ENCODE data around the gene ILDR2. TPM values are rescaled to one million over a fixed set of nuclear protein-coding genes. Genes with fewer than 3 reads are reported as not detected.

The ILDR2 gene
- polyA plus RNA-seq, 1 donor (not counting 4 experiments of a cell fraction or from before 2014, with no cell fraction given), result not detected

DNA sequence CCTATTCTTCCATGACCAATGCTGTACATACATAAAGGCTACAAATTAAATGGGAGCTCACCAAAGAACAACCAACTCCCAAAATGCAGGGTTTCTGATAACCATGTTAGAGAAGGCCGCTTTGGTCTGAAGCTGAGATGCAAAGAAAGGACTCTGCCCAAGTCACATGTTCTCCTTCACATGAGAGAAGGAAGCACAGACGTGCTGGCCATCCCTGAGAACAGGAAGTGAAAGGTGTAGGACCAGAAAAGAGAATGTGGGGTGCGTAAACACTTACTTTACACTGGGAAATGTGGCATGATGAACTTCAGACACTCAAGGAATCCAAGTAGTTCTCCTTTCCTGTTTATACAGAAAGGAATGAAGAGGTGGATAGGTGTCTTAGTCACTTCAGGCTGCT is 67.6 kb downstream of the ILDR2 start:
- H3K36me3 ChIP-seq (ENCODE audit: control insufficient read depth in 2 of 2, extremely low read depth in 1 of 2, insufficient read depth in 2 of 2, low read length in 2 of 2), result no peaks in the 10 kb centered on the region
- H3K27ac ChIP-seq (ENCODE audit: control insufficient read depth, insufficient read depth, low read length), result no peak overlapping the region

GRCh38 chr1:166907051-166907450 is 68.3 kb downstream of the ILDR2 start:
- Histone ChIP-seq H3K4me2 (ENCODE audit: control insufficient read depth, extremely low read depth, insufficient read depth, low read depth, low read length) (no peak overlapping the region), H4K20me1 (ENCODE audit: control insufficient read depth, extremely low read depth, insufficient read depth, low read length) (no peaks in the 10 kb centered on the region)
- dilution Hi-C loops (cut with MboI; ENCODE audit: extremely low pct_ligation_motif_present, low sequenced_read_pairs), result no loop called here

More for the DNA sequence above, 67.6 kb downstream of the ILDR2 start:
- no peaks in the 10 kb centered on the region for H3K9me3 ChIP-seq (ENCODE audit: control insufficient read depth, low read depth, low read length)
- no peaks in the 10 kb centered on the region for H4K20me1 ChIP-seq (ENCODE audit: control insufficient read depth, extremely low read depth, insufficient read depth, low read length)
- no peak for DNase-seq (ENCODE audit: low read depth, low spot score)
- H2AFZ ChIP-seq (ENCODE audit: control insufficient read depth, low read length), result no peak overlapping the region
- H3K79me2 ChIP-seq (ENCODE audit: control insufficient read depth, insufficient read depth, low read length), result no peaks in the 10 kb centered on the region
- no peak for FAIRE-seq
- TF ChIP-seq EZH2 (IDR thresholded peaks at IDR 0.05; ENCODE audit: low read length), result no peak
- TF ChIP-seq CTCF (optimal IDR thresholded peaks at IDR 0.05 in 1 of 3, IDR thresholded peaks at IDR 0.05 in 1 of 3, conservative IDR thresholded peaks at IDR 0.05 in 1 of 3; ENCODE audit: extremely low read depth in 1 of 3, insufficient read depth in 2 of 3, low read length in 3 of 3), result no peak
- H3K9ac ChIP-seq (ENCODE audit: control insufficient read depth, extremely low read depth, insufficient read depth, low read length), result no peak overlapping the region
- no peak overlapping the region for H3K4me2 ChIP-seq (ENCODE audit: control insufficient read depth, extremely low read depth, insufficient read depth, low read depth, low read length)
- peaks cover 3% of the 10 kb centered on the region for H3K4me1 ChIP-seq (ENCODE audit: control insufficient read depth, extremely low read depth, insufficient read depth, low read length)
- H3K27me3 ChIP-seq (ENCODE audit: control insufficient read depth, extremely low read depth, insufficient read depth, low read length), result no peaks in the 10 kb centered on the region
- dilution Hi-C loops (cut with MboI; ENCODE audit: extremely low pct_ligation_motif_present, low sequenced_read_pairs), result no loop called here
- no peak overlapping the region for H3K4me3 ChIP-seq (ENCODE audit: control insufficient read depth in 2 of 3, extremely low read depth in 1 of 3, insufficient read depth in 2 of 3, low read depth in 1 of 3, low read length in 3 of 3)
- no peaks in the 10 kb centered on the region for H3K9me1 ChIP-seq (ENCODE audit: control insufficient read depth, extremely low read depth, insufficient read depth, low read length)

More at GRCh38 chr1:166907051-166907450, 68.3 kb downstream of the ILDR2 start:
- no peaks in the 10 kb centered on the region for H3K79me2 ChIP-seq (ENCODE audit: control insufficient read depth, insufficient read depth, low read length)
- no peak overlapping the region for H3K27ac ChIP-seq (ENCODE audit: control insufficient read depth, insufficient read depth, low read length)
- H3K9me1 ChIP-seq (ENCODE audit: control insufficient read depth, extremely low read depth, insufficient read depth, low read length), result no peaks in the 10 kb centered on the region
- FAIRE-seq, result no peak
- H2AFZ ChIP-seq (ENCODE audit: control insufficient read depth, low read length), result no peak overlapping the region
- no peak for TF ChIP-seq EZH2 (IDR thresholded peaks at IDR 0.05; ENCODE audit: low read length)
- TF ChIP-seq CTCF (optimal IDR thresholded peaks at IDR 0.05 in 1 of 3, IDR thresholded peaks at IDR 0.05 in 1 of 3, conservative IDR thresholded peaks at IDR 0.05 in 1 of 3; ENCODE audit: extremely low read depth in 1 of 3, insufficient read depth in 2 of 3, low read length in 3 of 3), result no peak
- no peak overlapping the region for H3K4me3 ChIP-seq (ENCODE audit: control insufficient read depth in 2 of 3, extremely low read depth in 1 of 3, insufficient read depth in 2 of 3, low read depth in 1 of 3, low read length in 3 of 3)
- no peak overlapping the region for H3K9ac ChIP-seq (ENCODE audit: control insufficient read depth, extremely low read depth, insufficient read depth, low read length)
- no peaks in the 10 kb centered on the region for H3K36me3 ChIP-seq (ENCODE audit: control insufficient read depth in 2 of 2, extremely low read depth in 1 of 2, insufficient read depth in 2 of 2, low read length in 2 of 2)
- H3K27me3 ChIP-seq (ENCODE audit: control insufficient read depth, extremely low read depth, insufficient read depth, low read length), result no peaks in the 10 kb centered on the region
- no peaks in the 10 kb centered on the region for H3K9me3 ChIP-seq (ENCODE audit: control insufficient read depth, low read depth, low read length)
- peaks cover 4% of the 10 kb centered on the region for H3K4me1 ChIP-seq (ENCODE audit: control insufficient read depth, extremely low read depth, insufficient read depth, low read length)
- no peak for DNase-seq (ENCODE audit: low read depth, low spot score)
